ENCODE results near the gene ENPP6.

Gene ENPP6

DNA sequence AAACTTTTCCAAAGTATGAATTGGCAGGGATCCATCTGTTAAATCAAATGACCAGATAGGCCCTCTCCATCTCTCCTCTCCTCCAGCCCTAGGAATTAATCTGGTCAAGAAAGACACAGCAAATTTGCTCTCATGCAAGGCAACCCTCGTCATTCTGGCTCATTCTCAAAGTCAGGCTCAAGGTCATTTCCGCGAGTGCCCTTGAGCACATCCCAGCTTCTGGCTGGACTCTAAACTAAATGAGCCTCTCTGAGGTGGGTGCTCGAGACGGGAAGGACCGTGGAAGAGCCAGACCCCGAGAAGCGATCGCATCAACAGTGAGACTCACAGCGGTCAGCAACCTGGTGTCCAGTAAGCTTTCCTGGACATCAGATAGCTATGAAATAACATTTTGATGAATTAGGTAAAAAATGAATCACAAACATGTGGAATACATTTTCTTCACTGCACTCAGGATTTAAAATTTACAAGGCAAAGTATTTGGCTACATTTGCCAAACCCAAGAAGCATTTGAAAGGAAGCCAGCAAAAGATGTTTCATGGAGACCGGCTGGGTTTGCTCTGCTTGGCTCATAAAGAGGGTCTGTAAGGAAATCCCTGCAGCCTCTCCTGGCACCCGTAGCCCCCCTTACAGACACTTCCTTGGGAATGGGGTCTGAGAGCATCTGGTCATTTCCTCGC is 121.0 kb downstream of the ENPP6 start:
- CTCF ChIA-PET = interaction anchor here (1.0 kb wide), 1 partner anchor 9 kb away, joined by 3 read pairs; no protein-coding TSS in a partner anchor
- Mint-ChIP-seq H3K4me1 (peaks cover 6% of the 10 kb centered on the region), H3K36me3 (no peaks in the 10 kb centered on the region), H3K27me3 (peaks cover 37% of the 10 kb centered on the region), H3K9me3 (no peaks in the 10 kb centered on the region), H3K27ac (no peak overlapping the region), H3K4me3 (no peak overlapping the region)
- no peak for DNase-seq

- H3K27me3 Mint-ChIP-seq = peaks cover 33% of the 10 kb centered on the region
- no peaks in the 10 kb centered on the region for H3K36me3 Mint-ChIP-seq
- H3K27ac Mint-ChIP-seq = no peak overlapping the region
- CTCF ChIA-PET = interaction anchor here (1.2 kb wide), 2 partner anchors 10 to 21 kb away, joined by 3 read pairs; no protein-coding TSS in a partner anchor
- DNase-seq = no peak
- no peaks in the 10 kb centered on the region for H3K9me3 Mint-ChIP-seq
- H3K4me3 Mint-ChIP-seq = no peak overlapping the region
- H3K4me1 Mint-ChIP-seq = peaks cover 6% of the 10 kb centered on the region
Observed at GRCh38 chr4:184094532-184095159, 123.0 kb downstream of the ENPP6 start.

DNA sequence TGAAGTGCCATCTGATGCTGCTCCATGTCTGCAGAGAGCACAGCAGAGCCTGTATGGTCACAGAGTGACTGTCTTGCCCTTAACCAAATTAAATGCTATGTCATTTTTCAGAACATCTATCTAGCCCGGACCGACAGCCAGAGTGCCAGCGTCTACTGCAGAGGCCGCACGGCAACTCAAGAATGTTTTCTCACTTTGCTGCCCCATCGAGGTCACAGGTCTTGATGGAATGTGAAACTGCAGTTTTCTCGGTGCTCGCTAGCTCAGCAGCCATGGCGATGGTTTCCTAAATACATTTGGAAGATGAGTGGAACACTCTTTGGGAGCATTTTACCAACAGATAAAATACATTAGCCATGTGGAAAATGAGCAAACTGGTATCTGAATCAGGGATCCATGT is 125.7 kb downstream of the ENPP6 start:
- Mint-ChIP-seq H3K27ac (no peak overlapping the region), H3K27me3 (peaks cover 17% of the 10 kb centered on the region), H3K9me3 (no peaks in the 10 kb centered on the region), H3K4me3 (no peak overlapping the region), H3K36me3 (no peaks in the 10 kb centered on the region), H3K4me1 (no peaks in the 10 kb centered on the region)
- CTCF ChIA-PET = no interaction called here
- no peak for DNase-seq

- CTCF ChIA-PET = interaction anchor here (1.1 kb wide), 1 partner anchor 10 kb away, joined by 3 read pairs; no protein-coding TSS in a partner anchor
- H3K27me3 Mint-ChIP-seq = peaks cover 8% of the 10 kb centered on the region
- H3K36me3 Mint-ChIP-seq = no peaks in the 10 kb centered on the region
- no peaks in the 10 kb centered on the region for H3K4me1 Mint-ChIP-seq
- H3K9me3 Mint-ChIP-seq = no peaks in the 10 kb centered on the region
- no peak for DNase-seq
- H3K4me3 Mint-ChIP-seq = no peak overlapping the region
- H3K27ac Mint-ChIP-seq = no peak overlapping the region
Observed at GRCh38 chr4:184090571-184090970, 127.1 kb downstream of the ENPP6 start.

DNA sequence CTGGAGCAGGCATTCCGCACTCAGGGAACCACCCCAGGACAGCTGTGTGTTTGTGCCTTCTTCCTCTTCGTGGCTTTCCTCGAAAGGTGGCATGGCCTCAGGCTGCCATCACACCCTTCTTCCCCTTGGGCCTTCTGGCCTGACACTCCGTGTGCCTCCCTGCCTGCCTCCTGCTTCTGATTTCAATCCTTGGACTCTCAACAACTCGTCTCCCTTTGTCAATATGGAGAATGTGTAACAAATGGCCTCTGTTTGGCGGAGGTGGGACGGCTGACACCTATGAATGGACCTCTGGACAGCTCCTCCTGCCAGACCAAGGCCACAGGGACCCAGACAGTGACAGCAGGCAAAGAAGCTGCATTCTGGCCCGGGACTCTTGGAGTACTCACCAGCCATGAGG is 137.0 kb downstream of the ENPP6 start:
- H3K4me1 Mint-ChIP-seq = no peaks in the 10 kb centered on the region
- DNase-seq = no peak
- H3K36me3 Mint-ChIP-seq = no peaks in the 10 kb centered on the region
- H3K9me3 Mint-ChIP-seq = no peaks in the 10 kb centered on the region
- no peak overlapping the region for H3K27ac Mint-ChIP-seq
- CTCF ChIA-PET = no interaction called here
- no peak overlapping the region for H3K4me3 Mint-ChIP-seq
- H3K27me3 Mint-ChIP-seq = peaks cover 17% of the 10 kb centered on the region

- H3K27ac Mint-ChIP-seq = no peak overlapping the region
- H3K4me1 Mint-ChIP-seq = no peaks in the 10 kb centered on the region
- peaks cover 2% of the 10 kb centered on the region for H3K9me3 Mint-ChIP-seq
- CTCF ChIA-PET = no interaction called here
- peaks cover 14% of the 10 kb centered on the region for H3K27me3 Mint-ChIP-seq
- DNase-seq = no peak
- H3K36me3 Mint-ChIP-seq = no peaks in the 10 kb centered on the region
- H3K4me3 Mint-ChIP-seq = no peak overlapping the region
Observed at GRCh38 chr4:184074677-184075388, 142.8 kb downstream of the ENPP6 start.

DNA sequence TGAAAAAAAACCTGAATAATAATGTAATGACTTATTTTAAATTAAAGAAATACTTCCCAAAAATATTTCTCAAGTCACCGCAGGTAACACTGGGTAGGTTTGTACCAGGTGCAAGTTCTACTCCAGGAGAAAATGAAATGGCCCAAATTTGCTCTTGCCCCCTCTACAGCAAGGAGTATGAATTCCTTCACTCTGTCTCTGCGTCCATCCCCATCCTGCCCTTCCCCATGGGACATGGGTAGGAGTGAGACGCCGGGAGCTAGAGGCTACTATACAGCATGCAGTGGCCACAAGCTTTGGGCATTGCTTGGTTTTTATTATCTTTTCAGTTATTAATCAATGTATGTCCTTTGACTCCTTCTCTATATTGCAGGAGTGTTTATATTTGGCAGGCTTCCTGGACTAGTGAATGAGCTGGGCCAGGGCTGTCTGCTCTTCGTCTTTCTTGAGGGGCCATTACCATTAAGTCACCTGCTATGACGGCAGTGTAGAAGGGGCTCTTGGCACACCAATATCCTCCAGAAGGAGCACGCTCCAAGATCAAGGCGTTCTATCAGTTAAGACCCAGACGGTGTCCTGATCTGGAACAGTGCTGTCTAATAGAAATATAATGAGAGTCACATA is 149.6 kb downstream of the ENPP6 start:
- H3K27me3 Mint-ChIP-seq = peaks cover 11% of the 10 kb centered on the region
- no peaks in the 10 kb centered on the region for H3K4me1 Mint-ChIP-seq
- H3K9me3 Mint-ChIP-seq = no peaks in the 10 kb centered on the region
- no peaks in the 10 kb centered on the region for H3K36me3 Mint-ChIP-seq
- DNase-seq = no peak
- no peak overlapping the region for H3K4me3 Mint-ChIP-seq
- no peak overlapping the region for H3K27ac Mint-ChIP-seq
- CTCF ChIA-PET = interaction anchor here (0.6 kb wide), 1 partner anchor 33 kb away, joined by 3 read pairs; no protein-coding TSS in a partner anchor

GRCh38 chr4:184066584-184067300 is 150.9 kb downstream of the ENPP6 start:
- Mint-ChIP-seq H3K4me3 (no peak overlapping the region), H3K36me3 (no peaks in the 10 kb centered on the region), H3K27me3 (peaks cover 11% of the 10 kb centered on the region), H3K4me1 (no peaks in the 10 kb centered on the region), H3K9me3 (no peaks in the 10 kb centered on the region), H3K27ac (no peak overlapping the region)
- CTCF ChIA-PET = no interaction called here
- no peak for DNase-seq

DNA sequence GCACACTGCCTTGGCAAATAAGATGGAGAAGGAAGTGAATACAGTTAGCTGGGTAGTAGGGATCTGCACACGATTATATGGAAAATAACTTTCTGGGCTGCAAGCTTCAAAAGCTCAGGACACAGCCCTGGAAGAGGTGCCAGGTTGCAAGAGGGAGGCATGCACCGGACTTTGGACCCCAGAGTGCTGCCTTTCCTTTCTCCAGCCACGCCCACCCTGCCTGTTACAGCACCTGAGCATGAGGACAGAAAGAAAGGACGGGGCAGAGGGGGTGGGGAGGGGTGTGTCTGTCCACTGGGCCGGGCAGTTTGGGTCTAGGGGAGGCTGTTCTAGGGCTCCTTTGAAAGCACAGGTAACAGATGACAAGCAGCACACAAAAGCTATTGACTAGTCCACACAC is 152.8 kb downstream of the ENPP6 start:
- Mint-ChIP-seq H3K27ac (no peak overlapping the region), H3K9me3 (no peaks in the 10 kb centered on the region)
- CTCF ChIA-PET = no interaction called here

DNA sequence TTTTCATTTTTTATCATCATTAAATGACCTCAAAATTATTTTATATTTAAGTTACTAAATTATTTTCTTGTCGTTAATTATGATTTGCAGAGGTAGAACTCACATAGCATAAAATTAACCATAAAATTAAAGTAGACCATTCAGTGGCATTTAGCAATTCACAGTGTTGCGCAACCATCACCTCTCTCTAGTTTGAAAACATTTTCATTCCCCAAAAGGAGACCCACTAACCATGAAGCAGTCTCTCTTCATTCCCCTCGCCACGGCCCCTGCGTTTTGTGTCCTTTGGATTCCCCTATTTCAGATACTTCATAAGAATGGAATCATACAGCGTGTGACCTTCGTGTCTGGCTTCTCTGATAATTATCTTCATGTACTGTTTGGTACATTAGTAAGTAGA is 154.9 kb downstream of the ENPP6 start:
- no peaks in the 10 kb centered on the region for H3K4me1 Mint-ChIP-seq
- no peaks in the 10 kb centered on the region for H3K36me3 Mint-ChIP-seq
- no peak overlapping the region for H3K27ac Mint-ChIP-seq
- no peak overlapping the region for H3K4me3 Mint-ChIP-seq
- no peak for DNase-seq
- peaks cover 6% of the 10 kb centered on the region for H3K27me3 Mint-ChIP-seq
- CTCF ChIA-PET = no interaction called here
- no peaks in the 10 kb centered on the region for H3K9me3 Mint-ChIP-seq

More for the DNA sequence above, 152.8 kb downstream of the ENPP6 start:
- Mint-ChIP-seq H3K4me1 (no peaks in the 10 kb centered on the region), H3K36me3 (no peaks in the 10 kb centered on the region), H3K4me3 (no peak overlapping the region), H3K27me3 (peaks cover 6% of the 10 kb centered on the region)
- DNase-seq = no peak

DNA sequence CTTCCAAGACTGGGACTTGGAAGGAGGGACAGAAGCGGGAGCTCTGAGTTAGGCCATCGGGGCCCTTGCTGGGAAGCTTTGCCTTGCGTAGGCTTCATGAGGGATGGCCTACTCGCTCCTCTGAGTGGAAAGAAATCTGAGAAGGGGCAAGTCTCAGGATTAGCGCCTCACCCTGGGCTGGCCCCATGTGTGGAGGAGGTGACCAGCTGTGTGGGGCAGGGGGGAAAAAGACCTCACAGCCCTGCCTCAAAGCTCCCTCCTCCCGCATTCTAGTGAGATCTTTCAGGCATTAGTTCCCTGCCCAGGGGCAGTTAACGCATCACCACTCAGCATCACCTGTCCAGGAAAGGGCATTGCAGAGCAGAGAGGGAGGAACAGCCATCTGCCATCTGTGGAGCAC is 156.1 kb downstream of the ENPP6 start:
- CTCF ChIA-PET = no interaction called here
- no peaks in the 10 kb centered on the region for H3K9me3 Mint-ChIP-seq
- H3K4me1 Mint-ChIP-seq = no peaks in the 10 kb centered on the region
- H3K27ac Mint-ChIP-seq = no peak overlapping the region
- H3K36me3 Mint-ChIP-seq = no peaks in the 10 kb centered on the region
- H3K27me3 Mint-ChIP-seq = peaks cover 10% of the 10 kb centered on the region
- H3K4me3 Mint-ChIP-seq = no peak overlapping the region
- no peak for DNase-seq

DNA sequence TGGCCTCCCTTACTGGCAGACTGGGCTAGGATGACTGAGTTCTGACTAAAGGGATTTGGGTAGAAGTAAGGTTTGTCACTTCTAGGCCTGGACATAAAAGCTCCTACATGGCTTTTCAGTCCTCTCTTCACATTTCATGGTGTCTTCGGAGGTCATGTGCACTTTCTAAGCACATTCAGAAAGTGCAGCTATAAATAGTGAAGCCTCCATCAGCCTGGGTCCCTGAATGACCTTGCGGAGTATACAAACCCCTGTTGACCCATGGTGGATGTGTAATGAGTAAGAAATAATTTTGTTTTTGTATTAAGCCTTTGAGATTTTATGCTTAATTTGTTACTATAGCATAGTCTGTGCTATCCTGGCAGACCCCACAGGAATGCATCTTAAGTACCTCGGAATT is 158.6 kb downstream of the ENPP6 start:
- Mint-ChIP-seq H3K9me3 (no peaks in the 10 kb centered on the region), H3K27ac (no peak overlapping the region), H3K36me3 (no peaks in the 10 kb centered on the region), H3K4me3 (no peak overlapping the region), H3K4me1 (no peaks in the 10 kb centered on the region), H3K27me3 (peaks cover 5% of the 10 kb centered on the region)
- CTCF ChIA-PET = no interaction called here
- DNase-seq = no peak

- peaks cover 5% of the 10 kb centered on the region for H3K27me3 Mint-ChIP-seq
- DNase-seq = no peak
- H3K36me3 Mint-ChIP-seq = no peaks in the 10 kb centered on the region
- H3K4me1 Mint-ChIP-seq = no peaks in the 10 kb centered on the region
- no peak overlapping the region for H3K27ac Mint-ChIP-seq
- H3K4me3 Mint-ChIP-seq = no peak overlapping the region
- H3K9me3 Mint-ChIP-seq = no peaks in the 10 kb centered on the region
- CTCF ChIA-PET = no interaction called here
Observed at GRCh38 chr4:184058026-184058425, 159.6 kb downstream of the ENPP6 start.

GRCh38 chr4:184056877-184057276 is 160.8 kb downstream of the ENPP6 start:
- no peaks in the 10 kb centered on the region for H3K36me3 Mint-ChIP-seq
- CTCF ChIA-PET = no interaction called here
- H3K27ac Mint-ChIP-seq = no peak overlapping the region
- no peaks in the 10 kb centered on the region for H3K4me1 Mint-ChIP-seq
- H3K27me3 Mint-ChIP-seq = peaks cover 5% of the 10 kb centered on the region
- DNase-seq = no peak
- no peaks in the 10 kb centered on the region for H3K9me3 Mint-ChIP-seq
- no peak overlapping the region for H3K4me3 Mint-ChIP-seq
